Activated CD4-positive, alpha-beta T cell treated with anti-CD3 and anti-CD28 coated beads, Interleukin-2, amount 50 U/mL, for 24 hours (primary cell): ENCODE data around the gene ANAPC5.

Experiments used
- DNase-seq, 2 donors: peaks; one replicate each; pipeline ENCODE4 v3.0.0-alpha.2; 2020; ENCODE audit warnings: low read depth in 1 of 2, low spot score in 1 of 2

The ANAPC5 gene

GRCh38 chr12:121261398-121261797 lies 90.8 kb downstream of the ANAPC5 start:
- no peak for DNase-seq

- DNase-seq = no peak
These were observed 92.1 kb downstream of the ANAPC5 start for GRCh38 chr12:121260091-121260490.

GRCh38 chr12:121259074-121259473 lies 93.1 kb downstream of the ANAPC5 start:
- no peak for DNase-seq
